H1 (cell line): ENCODE results near the gene SELENBP1. TPM values are rescaled to one million over a fixed set of nuclear protein-coding genes. Genes with fewer than 3 reads are reported as not detected.

Source experiments
- BRCA1 ChIP-seq: IDR thresholded peaks from 2 replicates; pipeline ENCODE4 v1.6.1; 2012; ENCODE audit warnings: low read depth, low read length, improper control_type of control experiment
- CBX8 ChIP-seq: fragments of 300-800, 300-1000 bp; sonication (generic); IDR thresholded peaks from 2 replicates; pipeline ENCODE4 v1.7.1; 2016; ENCODE audit warnings: low read depth, low read length, borderline replicate concordance
- CHD1 ChIP-seq: IDR thresholded peaks from 2 replicates; pipeline ENCODE4 v1.6.1; 2012; ENCODE audit warnings: low read depth, low read length, improper control_type of control experiment
- CREB1 ChIP-seq: IDR thresholded peaks from 2 replicates; pipeline ENCODE4 v1.6.1; 2012; ENCODE audit warnings: inconsistent platforms
- CTBP2 ChIP-seq: IDR thresholded peaks from 2 replicates; pipeline ENCODE4 v1.7.0; 2011; ENCODE audit warnings: borderline replicate concordance, mild to moderate bottlenecking, moderate library complexity, mixed read lengths, low read length; ENCODE audit not compliant: insufficient read depth, insufficient read length
- CTCF ChIP-seq, 3 experiments: IDR thresholded peaks; 1 replicate in 2 of 3; 2 replicates in 1 of 3; pipeline versions ENCODE4 v1.5.1 to v1.6.1; 2011; ENCODE audit warnings: low read length in 3 of 3, mild to moderate bottlenecking in 3 of 3, inconsistent platforms in 2 of 3, low read depth in 1 of 3, moderate library complexity in 1 of 3; ENCODE audit not compliant: insufficient read depth in 1 of 3; ENCODE audit errors: control extremely low read depth in 1 of 3
- EZH2 ChIP-seq: fragments of 200-600 bp; sonication (generic); IDR thresholded peaks from 2 replicates; pipeline ENCODE4 v1.7.1; 2012; ENCODE audit warnings: low read depth, mild to moderate bottlenecking, moderate library complexity, low read length, inconsistent platforms; ENCODE audit not compliant: severe bottlenecking
- JUN ChIP-seq: IDR thresholded peaks from 2 replicates; pipeline ENCODE4 v1.6.1; 2011; ENCODE audit warnings: low read depth, mild to moderate bottlenecking, improper control_type of control experiment, low read length
- NRF1 ChIP-seq: IDR thresholded peaks from 2 replicates; pipeline ENCODE4 v1.6.1; 2011; ENCODE audit warnings: mild to moderate bottlenecking, low read depth, low read length, improper control_type of control experiment
- PHF8 ChIP-seq: fragments of 200-600 bp; sonication (generic); conservative IDR thresholded peaks from 2 replicates; pipeline ENCODE4 v1.7.1; 2012; ENCODE audit warnings: low read depth, mild to moderate bottlenecking, inconsistent platforms, low read length, moderate library complexity
- POLR2A ChIP-seq, 2 experiments: IDR thresholded peaks; 1 replicate in 1 of 2; 2 replicates in 1 of 2; pipeline ENCODE4 v1.6.1; 2011; ENCODE audit warnings: low read depth in 2 of 2, low read length in 2 of 2, mild to moderate bottlenecking in 2 of 2; ENCODE audit errors: control extremely low read depth in 1 of 2
- POU5F1 ChIP-seq: IDR thresholded peaks from 2 replicates; pipeline ENCODE4 v1.6.1; 2011; ENCODE audit warnings: low read depth, mild to moderate bottlenecking, low read length, moderate library complexity
- RBBP5 ChIP-seq: IDR thresholded peaks from 2 replicates; pipeline ENCODE4 v1.7.1; 2012; ENCODE audit warnings: low read depth, mild to moderate bottlenecking, inconsistent platforms, low read length, moderate library complexity, borderline replicate concordance
- RNF2 ChIP-seq: fragments of 200-900, 300-1000 bp; sonication (generic); IDR thresholded peaks from 2 replicates; pipeline ENCODE4 v1.7.1; 2016; ENCODE audit warnings: borderline replicate concordance, low read depth, mild to moderate bottlenecking, antibody characterized with exemption, low read length; ENCODE audit not compliant: poor library complexity, severe bottlenecking; ENCODE audit errors: missing control alignments
- RXRA ChIP-seq: IDR thresholded peaks from 2 replicates; pipeline ENCODE4 v1.6.1; 2011; ENCODE audit warnings: low read depth, mild to moderate bottlenecking, low read length, moderate library complexity; ENCODE audit not compliant: insufficient read depth
- SRF ChIP-seq: IDR thresholded peaks from 2 replicates; pipeline ENCODE4 v1.6.1; 2011; ENCODE audit warnings: mild to moderate bottlenecking, low read depth, low read length, moderate library complexity
- SUZ12 ChIP-seq: fragments of 200-600 bp; sonication (generic); IDR thresholded peaks from 2 replicates; pipeline ENCODE4 v1.6.1; 2012; ENCODE audit warnings: mild to moderate bottlenecking, inconsistent platforms, low read length, moderate library complexity, mixed read lengths
- TAF1 ChIP-seq: IDR thresholded peaks from 2 replicates; pipeline ENCODE4 v1.6.1; 2011; ENCODE audit warnings: mild to moderate bottlenecking, low read depth, low read length
- TBP ChIP-seq: IDR thresholded peaks from 2 replicates; pipeline ENCODE4 v1.6.1; 2011; ENCODE audit warnings: low read depth, low read length, improper control_type of control experiment
- TEAD4 ChIP-seq: IDR thresholded peaks from 2 replicates; pipeline ENCODE4 v1.6.1; 2012; ENCODE audit warnings: low read depth, low read length, inconsistent platforms, mixed read lengths
- USF2 ChIP-seq: IDR thresholded peaks from 2 replicates; pipeline ENCODE4 v1.6.1; 2011; ENCODE audit warnings: low read length, improper control_type of control experiment
- polyA plus RNA-seq, 7 experiments: library from polyadenylated mRNA; depleted of rRNA in 3 of 7; stranded (reverse) in 5 of 7; unstranded in 2 of 7; fragments of >200 nt in 5 of 7; fragments of 200-250 nt in 2 of 7; gene quantifications; 1 replicate in 5 of 7; 2 replicates in 1 of 7; 4 replicates in 1 of 7; pipeline versions ENCODE4 v1.2.1 to v1.2.3, GENCODE V29; 2011 to 2013; ENCODE audit warnings: missing spikeins in 2 of 7, mixed read lengths in 2 of 7
- total RNA-seq: library from RNA; stranded (reverse); fragmentation: NEBNext Ultra II Directional; extraction: Animal tissue kit (Norgen Biotek cat#: 25700); gene quantifications from 2 replicates; pipeline ENCODE4 v1.2.1, GENCODE V29; 2021

The SELENBP1 gene
- total and polyA plus RNA-seq, 2 of the 8 experiments (the other 6 are each of a cell fraction or from before 2014, with no cell fraction given): 20.0 to 32.4 TPM

- no peak for TF ChIP-seq SRF
- no peak for TF ChIP-seq USF2
- TF ChIP-seq BRCA1: no peak
- TF ChIP-seq NRF1: no peak
- TF ChIP-seq CTCF (IDR thresholded peaks at IDR 0.05; ENCODE audit: control extremely low read depth in 1 of 3, insufficient read depth in 1 of 3, low read depth in 1 of 3, low read length in 3 of 3): no peak
- peak; percentile 64 for TF ChIP-seq TBP
- no peak for TF ChIP-seq RXRA
- peak; percentile 94 for TF ChIP-seq CREB1
- no peak for TF ChIP-seq CTBP2
- TF ChIP-seq CBX8: no peak
- TF ChIP-seq RNF2: no peak
- no peak for TF ChIP-seq EZH2
- TF ChIP-seq PHF8: peak; percentile 88
- TF ChIP-seq RBBP5: peak; percentile 79; the same call in 1 of the 2 replicates
- peak; percentile 77 for TF ChIP-seq TAF1
- peak; percentile 70 to 82 for TF ChIP-seq POLR2A (IDR thresholded peaks at IDR 0.05; ENCODE audit: control extremely low read depth in 1 of 2, low read depth in 2 of 2, low read length in 2 of 2)
- TF ChIP-seq SUZ12: no peak
- no peak for TF ChIP-seq JUN
- no peak for TF ChIP-seq POU5F1
- no peak for TF ChIP-seq TEAD4
- peak; percentile 71; the same call in 1 of the 2 replicates for TF ChIP-seq CHD1
These were observed 25.6 kb downstream of the SELENBP1 start, which contains the start of gene RFX5 (continued) for GRCh38 chr1:151346769-151347522.
